HepG2 (cell line): ENCODE data around the gene SNUPN. TPM values are rescaled to one million over a fixed set of nuclear protein-coding genes. Genes with fewer than 3 reads are reported as not detected.

Experiments
- ATAC-seq: fragments of 200-7000 bp; cut with Tn5 transposase; 3 replicates; pipeline ENCODE4 v1.9.1; 2020; ENCODE audit warnings: mild to moderate bottlenecking, moderate library complexity
- BruUV-seq: library from RNA; stranded (reverse); fragments of 400-500 nt; replicated peaks from 2 replicates; lab custom pipeline; 2021; lab: Mats Ljungman, UMichigan
- CTCF ChIA-PET: fragments of 300-600 bp; formaldehyde crosslinking; extraction: SDS; loops from one replicate; lab custom pipeline; 2021; ENCODE audit warnings: low total read pairs, inconsistent platforms, low intra/inter-chr PET ratio; lab: Yijun Ruan, JAX
- POLR2A ChIA-PET: fragments of 350-600 bp; sonication (Branson Sonifier 250); formaldehyde crosslinking; loops from one replicate; lab custom pipeline; 2020; ENCODE audit warnings: antibody characterized with exemption, inconsistent platforms; lab: Yijun Ruan, JAX
- DNase-seq: peaks from one replicate; pipeline ENCODE4 v3.0.0-alpha.2; 2015; ENCODE audit warnings: low spot score
- FAIRE-seq: peaks from 3 replicates; lab custom pipeline; 2011; peaks lifted over from hg19 to GRCh38; lab: Jason Lieb, UNC
- H2AFZ ChIP-seq: one replicate; pipeline ENCODE4 v1.6.1; 2011; ENCODE audit warnings: low read length, inconsistent platforms
- H3K27ac ChIP-seq: fragments of 300-600 bp; 3 replicates; pipeline ENCODE4 v1.8.0; 2011; ENCODE audit warnings: mixed run types, mild to moderate bottlenecking, mixed read lengths, low read length, inconsistent platforms; ENCODE audit not compliant: insufficient read depth; ENCODE audit errors: extremely low read length
- H3K27me3 ChIP-seq, 2 experiments: fragments of 200-600 bp in 1 of 2; 2 replicates in 1 of 2; 3 replicates in 1 of 2; pipeline versions ENCODE4 v1.6.0 to v1.8.0; 2011; ENCODE audit warnings: low read length in 2 of 2, mild to moderate bottlenecking in 2 of 2, moderate library complexity in 2 of 2, inconsistent platforms in 1 of 2; ENCODE audit not compliant: insufficient read depth in 2 of 2, control insufficient read depth in 1 of 2
- H3K36me3 ChIP-seq, 2 experiments: fragments of 200-600 bp in 1 of 2; replicated peaks in 1 of 2; 2 replicates in 1 of 2; 3 replicates in 1 of 2; pipeline versions ENCODE4 v1.5.1 to v1.8.0; 2011; ENCODE audit warnings: low read length in 2 of 2, inconsistent platforms in 1 of 2; ENCODE audit not compliant: insufficient read depth in 2 of 2, control insufficient read depth in 1 of 2
- H3K4me1 ChIP-seq: 2 replicates; pipeline ENCODE4 v1.5.1; 2012; ENCODE audit warnings: low read length, inconsistent platforms; ENCODE audit not compliant: insufficient read depth
- H3K4me2 ChIP-seq: 2 replicates; pipeline ENCODE4 v1.6.0; 2011; ENCODE audit warnings: low read depth, low read length, inconsistent platforms
- H3K4me3 ChIP-seq, 3 experiments: fragments of 200-600 bp in 1 of 3; sonication (generic), shearing (Covaris generic) in 1 of 3; replicated peaks in 1 of 3; 2 replicates each; pipeline ENCODE4 v1.5.1; 2011 to 2016; ENCODE audit warnings: low read length in 3 of 3, inconsistent platforms in 2 of 3, low read depth in 2 of 3, mild to moderate bottlenecking in 2 of 3, control low read depth in 1 of 3, mixed read lengths in 1 of 3; ENCODE audit not compliant: insufficient read depth in 1 of 3
- H3K79me2 ChIP-seq: one replicate; pipeline ENCODE4 v1.6.1; 2011; ENCODE audit warnings: low read length, inconsistent platforms; ENCODE audit not compliant: insufficient read depth
- H3K9ac ChIP-seq: 2 replicates; pipeline ENCODE4 v1.6.0; 2011; ENCODE audit warnings: mild to moderate bottlenecking, low read depth, low read length, inconsistent platforms; ENCODE audit not compliant: insufficient read depth
- H3K9me3 ChIP-seq: 2 replicates; pipeline ENCODE4 v1.5.1; 2012; ENCODE audit warnings: mild to moderate bottlenecking, low read length
- H4K20me1 ChIP-seq: 2 replicates; pipeline ENCODE4 v1.6.0; 2011; ENCODE audit warnings: inconsistent platforms, mild to moderate bottlenecking, low read length, moderate library complexity; ENCODE audit not compliant: insufficient read depth
- ARID3A ChIP-seq: IDR thresholded peaks from 2 replicates; pipeline ENCODE4 v1.6.1; 2012; ENCODE audit warnings: low read depth, low read length, improper control_type of control experiment
- MXD1 ChIP-seq: sonication (generic); formaldehyde crosslinking; IDR thresholded peaks from 2 replicates; pipeline ENCODE4 v1.4.0; 2020; ENCODE audit warnings: mild to moderate bottlenecking, missing genetic modification reagents
- ONECUT2 ChIP-seq: sonication (generic); formaldehyde crosslinking; IDR thresholded peaks from 2 replicates; pipeline ENCODE4 v1.4.0; 2020; ENCODE audit warnings: missing genetic modification reagents
- RXRA ChIP-seq: sonication (generic); formaldehyde crosslinking; IDR thresholded peaks from 2 replicates; pipeline ENCODE4 v1.5.1; 2020; ENCODE audit warnings: missing genetic modification reagents
- TFDP1 ChIP-seq: IDR thresholded peaks from 2 replicates; pipeline ENCODE4 v1.6.1; 2016; ENCODE audit warnings: missing compliant biosample characterization, missing genetic modification reagents, borderline replicate concordance
- ZNF207 ChIP-seq: fragments of 450-650 bp; IDR thresholded peaks from 2 replicates; pipeline ENCODE4 v1.6.1; 2016; ENCODE audit warnings: antibody characterized with exemption, borderline replicate concordance
- ZNF792 ChIP-seq: IDR thresholded peaks from 2 replicates; pipeline ENCODE4 v1.6.1; 2016
- WGBS: methylation state at CpG from one replicate; pipeline ENCODE4 v1.1.6; 2017; ENCODE audit warnings: low lambda C conversion rate; 5-methylcytosine and 5-hydroxymethylcytosine counted together
- in situ Hi-C: cut with HindIII; loops from 2 replicates; pipeline ENCODE4 v1.10.0; 2017; ENCODE audit warnings: low pct_unique_long_range_greater_than_20kb; ENCODE audit not compliant: extremely low pct_ligation_motif_present
- intact Hi-C: fragments of 100-400 bp; cut with micrococcal nuclease; formaldehyde crosslinking; loops from one replicate; pipeline ENCODE4 v1.10.0; 2022; ENCODE audit not compliant: unreplicated experiment
- polyA plus RNA-seq, 8 experiments: library from polyadenylated mRNA; depleted of rRNA in 3 of 8; stranded (reverse) in 7 of 8; unstranded in 1 of 8; fragments of >200 nt; fragmentation: Illumina TruSeq in 4 of 8; extraction: Trizol in 4 of 8; gene quantifications; 2 replicates each; pipeline versions ENCODE4 v1.2.1 to v1.2.3, GENCODE V29; 2011 to 2016; ENCODE audit warnings: low read depth in 4 of 8, missing spikeins in 1 of 8, mixed read lengths in 1 of 8; ENCODE audit not compliant: insufficient read depth in 1 of 8
- total RNA-seq, 5 experiments: library from RNA; depleted of rRNA; stranded (reverse); fragments of >200 nt; fragmentation: Illumina TruSeq; extraction: Trizol; gene quantifications; 2 replicates each; pipeline ENCODE4 v1.2.3, GENCODE V29; 2016; ENCODE audit warnings: low read depth in 1 of 5
- TF ChIP-seq, protein P1 (sequence below): sonication (generic); formaldehyde crosslinking; IDR thresholded peaks from 2 replicates; pipeline ENCODE4 v1.5.0; 2020; ENCODE audit warnings: mild to moderate bottlenecking, missing genetic modification reagents
- TF ChIP-seq, protein P2 (sequence below): sonication (generic); formaldehyde crosslinking; IDR thresholded peaks from 2 replicates; pipeline ENCODE4 v1.4.0; 2020; ENCODE audit warnings: missing genetic modification reagents
- TF ChIP-seq, protein P3 (sequence below): sonication (generic); formaldehyde crosslinking; IDR thresholded peaks from 2 replicates; pipeline ENCODE4 v1.4.0; 2020; ENCODE audit warnings: mild to moderate bottlenecking, missing genetic modification reagents, borderline replicate concordance
- TF ChIP-seq, protein P4 (sequence below): IDR thresholded peaks from 2 replicates; pipeline ENCODE4 v1.6.1; 2012; ENCODE audit warnings: inconsistent platforms

SNUPN gene
- total and polyA plus RNA-seq, 2 of the 13 experiments (the other 11 are each of a cell fraction or from before 2014, with no cell fraction given) = 9.0 to 16.4 TPM

DNA sequence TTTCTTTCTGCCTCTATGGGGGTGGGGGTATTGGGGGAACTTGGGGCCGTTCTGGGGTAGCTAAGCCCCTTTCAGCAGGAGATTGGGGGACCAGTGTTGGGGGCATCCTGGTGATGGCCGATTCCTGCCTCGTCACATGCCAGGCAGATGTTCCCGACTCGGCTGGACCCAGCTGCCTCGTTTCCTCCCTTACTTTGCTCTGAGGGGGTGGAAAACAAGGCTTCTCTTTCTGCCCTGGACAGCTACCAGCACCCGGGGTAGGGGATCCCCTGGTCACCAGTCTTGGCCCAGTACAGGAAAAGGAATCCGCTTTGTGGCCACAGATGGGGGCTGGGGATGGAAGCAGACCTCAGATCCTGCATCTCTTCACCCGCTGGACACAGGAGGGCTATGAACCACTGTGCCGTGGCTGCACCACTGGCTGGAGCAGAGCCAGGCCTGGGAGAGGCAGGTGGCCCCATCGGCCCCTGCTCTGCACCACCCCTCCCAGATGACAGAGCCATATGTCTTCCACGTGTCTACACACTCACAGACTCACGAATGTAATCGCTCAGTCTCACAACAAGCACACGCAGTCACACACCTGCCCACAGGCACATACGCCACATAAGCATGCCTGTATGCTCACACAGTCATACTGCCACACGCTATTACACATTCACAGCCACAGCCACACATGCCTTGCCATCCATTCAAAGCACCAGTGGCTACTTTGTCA lies 34.6 kb upstream of the SNUPN start:
- H3K9ac ChIP-seq = no peak overlapping the region
- no peak for ATAC-seq
- CTCF ChIA-PET = no interaction called here
- in situ Hi-C loops = no loop called here
- no peaks in the 10 kb centered on the region for H3K9me3 ChIP-seq
- POLR2A ChIA-PET = interaction anchor here (1.0 to 3.2 kb wide), 7 partner anchors 8 to 208 kb away, joined by 3 to 20 read pairs (median 8); partner anchors contain the start of genes IMP3, SIN3A and SNX33
- peaks cover 48% of the 10 kb centered on the region for H3K4me1 ChIP-seq
- H3K4me3 ChIP-seq = no peak overlapping the region
- no peaks in the 10 kb centered on the region for H3K27me3 ChIP-seq
- peaks cover 13% of the 10 kb centered on the region; the same call in 1 of the 2 replicates for H4K20me1 ChIP-seq
- BruUV-seq = no TSS peak
- H3K79me2 ChIP-seq = peaks cover 12% of the 10 kb centered on the region
- H3K27ac ChIP-seq = no peak overlapping the region
- 91% methylated on average over 13 of the region's 17 CpGs for WGBS
- intact Hi-C loops = no loop called here
- TF ChIP-seq, protein P1, sequence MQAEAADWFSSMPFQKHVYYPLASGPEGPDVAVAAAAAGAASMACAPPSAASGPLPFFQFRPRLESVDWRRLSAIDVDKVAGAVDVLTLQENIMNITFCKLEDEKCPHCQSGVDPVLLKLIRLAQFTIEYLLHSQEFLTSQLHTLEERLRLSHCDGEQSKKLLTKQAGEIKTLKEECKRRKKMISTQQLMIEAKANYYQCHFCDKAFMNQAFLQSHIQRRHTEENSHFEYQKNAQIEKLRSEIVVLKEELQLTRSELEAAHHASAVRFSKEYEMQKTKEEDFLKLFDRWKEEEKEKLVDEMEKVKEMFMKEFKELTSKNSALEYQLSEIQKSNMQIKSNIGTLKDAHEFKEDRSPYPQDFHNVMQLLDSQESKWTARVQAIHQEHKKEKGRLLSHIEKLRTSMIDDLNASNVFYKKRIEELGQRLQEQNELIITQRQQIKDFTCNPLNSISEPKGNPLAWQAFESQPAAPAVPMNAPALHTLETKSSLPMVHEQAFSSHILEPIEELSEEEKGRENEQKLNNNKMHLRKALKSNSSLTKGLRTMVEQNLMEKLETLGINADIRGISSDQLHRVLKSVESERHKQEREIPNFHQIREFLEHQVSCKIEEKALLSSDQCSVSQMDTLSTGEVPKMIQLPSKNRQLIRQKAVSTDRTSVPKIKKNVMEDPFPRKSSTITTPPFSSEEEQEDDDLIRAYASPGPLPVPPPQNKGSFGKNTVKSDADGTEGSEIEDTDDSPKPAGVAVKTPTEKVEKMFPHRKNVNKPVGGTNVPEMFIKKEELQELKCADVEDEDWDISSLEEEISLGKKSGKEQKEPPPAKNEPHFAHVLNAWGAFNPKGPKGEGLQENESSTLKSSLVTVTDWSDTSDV = no peak
- TF ChIP-seq ZNF792 (CRISPR knock-in tag) (no peak), RXRA (CRISPR knock-in tag) (no peak), ONECUT2 (CRISPR knock-in tag) (no peak), ARID3A (no peak), MXD1 (CRISPR knock-in tag) (no peak), ZNF207 (no peak), TFDP1 (no peak)
- TF ChIP-seq, protein P2, sequence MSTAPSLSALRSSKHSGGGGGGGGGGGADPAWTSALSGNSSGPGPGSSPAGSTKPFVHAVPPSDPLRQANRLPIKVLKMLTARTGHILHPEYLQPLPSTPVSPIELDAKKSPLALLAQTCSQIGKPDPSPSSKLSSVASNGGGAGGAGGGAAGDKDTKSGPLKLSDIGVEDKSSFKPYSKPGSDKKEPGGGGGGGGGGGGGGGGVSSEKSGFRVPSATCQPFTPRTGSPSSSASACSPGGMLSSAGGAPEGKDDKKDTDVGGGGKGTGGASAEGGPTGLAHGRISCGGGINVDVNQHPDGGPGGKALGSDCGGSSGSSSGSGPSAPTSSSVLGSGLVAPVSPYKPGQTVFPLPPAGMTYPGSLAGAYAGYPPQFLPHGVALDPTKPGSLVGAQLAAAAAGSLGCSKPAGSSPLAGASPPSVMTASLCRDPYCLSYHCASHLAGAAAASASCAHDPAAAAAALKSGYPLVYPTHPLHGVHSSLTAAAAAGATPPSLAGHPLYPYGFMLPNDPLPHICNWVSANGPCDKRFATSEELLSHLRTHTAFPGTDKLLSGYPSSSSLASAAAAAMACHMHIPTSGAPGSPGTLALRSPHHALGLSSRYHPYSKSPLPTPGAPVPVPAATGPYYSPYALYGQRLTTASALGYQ (CRISPR knock-in tag) = no peak
- TF ChIP-seq, protein P3, sequence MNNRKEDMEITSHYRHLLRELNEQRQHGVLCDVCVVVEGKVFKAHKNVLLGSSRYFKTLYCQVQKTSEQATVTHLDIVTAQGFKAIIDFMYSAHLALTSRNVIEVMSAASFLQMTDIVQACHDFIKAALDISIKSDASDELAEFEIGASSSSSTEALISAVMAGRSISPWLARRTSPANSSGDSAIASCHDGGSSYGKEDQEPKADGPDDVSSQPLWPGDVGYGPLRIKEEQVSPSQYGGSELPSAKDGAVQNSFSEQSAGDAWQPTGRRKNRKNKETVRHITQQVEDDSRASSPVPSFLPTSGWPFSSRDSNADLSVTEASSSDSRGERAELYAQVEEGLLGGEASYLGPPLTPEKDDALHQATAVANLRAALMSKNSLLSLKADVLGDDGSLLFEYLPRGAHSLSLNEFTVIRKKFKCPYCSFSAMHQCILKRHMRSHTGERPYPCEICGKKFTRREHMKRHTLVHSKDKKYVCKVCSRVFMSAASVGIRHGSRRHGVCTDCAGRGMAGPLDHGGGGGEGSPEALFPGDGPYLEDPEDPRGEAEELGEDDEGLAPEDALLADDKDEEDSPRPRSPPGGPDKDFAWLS (CRISPR knock-in tag) = no peak
- TF ChIP-seq, protein P4, sequence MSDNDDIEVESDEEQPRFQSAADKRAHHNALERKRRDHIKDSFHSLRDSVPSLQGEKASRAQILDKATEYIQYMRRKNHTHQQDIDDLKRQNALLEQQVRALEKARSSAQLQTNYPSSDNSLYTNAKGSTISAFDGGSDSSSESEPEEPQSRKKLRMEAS = no peak
- H3K4me2 ChIP-seq = no peak overlapping the region
- FAIRE-seq = no peak
- H3K36me3 ChIP-seq = peaks cover 11 to 30% of the 10 kb centered on the region in 2 experiments; a peak in 4 of 5 replicates
- DNase-seq = no peak
- H2AFZ ChIP-seq = no peak overlapping the region
